ENCODE measurements around the gene RTKN. TPM values are rescaled to one million over a fixed set of nuclear protein-coding genes. Genes with fewer than 3 reads are reported as not detected.

RTKN gene
- total RNA-seq, 1 experiment from 2014 or later = 94.0 TPM

- Histone ChIP-seq H3K9me2 (ENCODE audit: insufficient read depth) (no peaks in the 10 kb centered on the region), H2AFZ (ENCODE audit: low read depth, low read length, poor library complexity, severe bottlenecking) (no peak overlapping the region), H3K9ac (ENCODE audit: low read length) (peak overlapping the region; percentile 82), H3K27me3 (ENCODE audit: insufficient read depth, low read length) (no peaks in the 10 kb centered on the region), H3K4me1 (ENCODE audit: control insufficient read depth in 1 of 2, insufficient read depth in 2 of 2, low read length in 2 of 2) (peaks cover 12 to 42% of the 10 kb centered on the region in 2 experiments), H3K4me3 (replicated peaks in 1 of 2; ENCODE audit: low read depth in 1 of 2, low read length in 2 of 2) (peak overlapping the region; percentile 70 to 98), H3K4me2 (ENCODE audit: low read length) (peak overlapping the region; percentile 98), H4K20me1 (ENCODE audit: insufficient read depth) (no peaks in the 10 kb centered on the region), H3K9me3 (ENCODE audit: control insufficient read depth in 1 of 2, insufficient read depth in 1 of 2, low read depth in 1 of 2, low read length in 2 of 2) (no peaks in the 10 kb centered on the region), H3K79me2 (ENCODE audit: insufficient read depth, low read length) (peaks cover 17% of the 10 kb centered on the region; the same call in 1 of the 2 replicates), H3K36me3 (ENCODE audit: control insufficient read depth in 1 of 2, insufficient read depth in 2 of 2, low read length in 2 of 2) (peaks cover 6 to 19% of the 10 kb centered on the region in 2 experiments; a peak in 2 of 4 replicates), H3K27ac (ENCODE audit: low read depth, low read length) (peak overlapping the region; percentile 55)
- no peak for ATAC-seq
- ChIA-PET CTCF (interaction anchor here (1.2 kb wide), 2 partner anchors 15 to 632 kb away, joined by 3 to 6 read pairs; no protein-coding TSS in a partner anchor), POLR2A (interaction anchor here (1.2 to 2.0 kb wide), 6 partner anchors 9 to 49 kb away, joined by 3 to 21 read pairs (median 8); partner anchors contain the start of genes MRPL53 and PCGF1), RAD21 (ENCODE audit: low non-redundant PET in 1 of 2, low total read pairs in 2 of 2, uncharacterized antibody in 2 of 2, unreplicated experiment in 2 of 2) (interaction anchor here in 1 of 2 experiments (0.7 kb wide), 1 partner anchor 16 kb away, joined by 3 read pairs; no protein-coding TSS in a partner anchor)
- no TSS peak for BruUV-seq (replicated peaks)
- intact Hi-C loops (cut with micrococcal nuclease) = loop anchor here (1.0 to 10.0 kb wide), 2 partner anchors 24 to 1224 kb away; partner anchors contain the start of genes CCT7, PRADC1 and TTC31
- DNase-seq (ENCODE audit: low read depth, low spot score) = no peak
- no peak for TF ChIP-seq SRF (IDR thresholded peaks at IDR 0.05; ENCODE audit: low read depth)
- no peak for TF ChIP-seq MAX (IDR thresholded peaks at IDR 0.05)
- TF ChIP-seq SIN3A (IDR thresholded peaks at IDR 0.05; ENCODE audit: low read depth) = no peak
- TF ChIP-seq EZH2phosphoT487 (IDR thresholded peaks at IDR 0.05; ENCODE audit: borderline replicate concordance) = no peak
- no peak for TF ChIP-seq CTCF (IDR thresholded peaks at IDR 0.05 in 2 of 3, conservative IDR thresholded peaks at IDR 0.05 in 1 of 3; ENCODE audit: borderline replicate concordance in 1 of 3, insufficient read depth in 1 of 3, low read depth in 2 of 3, low read length in 2 of 3)
- TF ChIP-seq ZFX (IDR thresholded peaks at IDR 0.05) = no peak
- no peak for TF ChIP-seq EZH2 (IDR thresholded peaks at IDR 0.05)
- no peak for TF ChIP-seq EGR1 (IDR thresholded peaks at IDR 0.05; ENCODE audit: low read depth)
- no peak for TF ChIP-seq REST (IDR thresholded peaks at IDR 0.05; ENCODE audit: low read depth)
- no peak for TF ChIP-seq CBX3 (IDR thresholded peaks at IDR 0.05; ENCODE audit: low read depth)
- TF ChIP-seq TCF7L2 (IDR thresholded peaks at IDR 0.05; ENCODE audit: borderline replicate concordance, extremely low read depth, insufficient read depth, insufficient read length) = no peak
Measured at GRCh38 chr2:74458938-74459363, 17.2 kb upstream of the RTKN start.
